WTC11 (cell line): ENCODE results near the gene HSDL1.

Experiments
- CBFB ChIP-seq: sonication (generic); formaldehyde crosslinking; IDR thresholded peaks from 2 replicates; pipeline ENCODE4 v1.8.1; 2022; ENCODE audit warnings: mild to moderate bottlenecking, low read depth, missing genetic modification reagents
- CTCF ChIP-seq: fragments of 200-600 bp; IDR thresholded peaks from 2 replicates; pipeline ENCODE4 v1.8.0; 2022; ENCODE audit warnings: antibody characterized with exemption
- ELF4 ChIP-seq: sonication (generic); formaldehyde crosslinking; IDR thresholded peaks from 2 replicates; pipeline ENCODE4 v1.8.1; 2022; ENCODE audit warnings: low read depth, mild to moderate bottlenecking, moderate library complexity, missing genetic modification reagents
- ESRRA ChIP-seq: sonication (generic); formaldehyde crosslinking; IDR thresholded peaks from 2 replicates; pipeline ENCODE4 v1.8.1; 2022; ENCODE audit warnings: mild to moderate bottlenecking, missing genetic modification reagents, borderline replicate concordance
- FOXK1 ChIP-seq: sonication (generic); formaldehyde crosslinking; IDR thresholded peaks from 2 replicates; pipeline ENCODE4 v1.8.0; 2022; ENCODE audit warnings: mild to moderate bottlenecking, moderate library complexity, missing genetic modification reagents
- FOXP4 ChIP-seq: sonication (generic); formaldehyde crosslinking; IDR thresholded peaks from 2 replicates; pipeline ENCODE4 v1.8.0; 2022; ENCODE audit warnings: mild to moderate bottlenecking, missing genetic modification reagents
- JUN ChIP-seq: sonication (generic); formaldehyde crosslinking; IDR thresholded peaks from 2 replicates; pipeline ENCODE4 v1.8.0; 2023; ENCODE audit warnings: mild to moderate bottlenecking, missing genetic modification reagents
- MAX ChIP-seq: sonication (generic); formaldehyde crosslinking; IDR thresholded peaks from 2 replicates; pipeline ENCODE4 v1.8.0; 2022; ENCODE audit warnings: mild to moderate bottlenecking, missing genetic modification reagents
- SP1 ChIP-seq: sonication (generic); formaldehyde crosslinking; conservative IDR thresholded peaks from 2 replicates; pipeline ENCODE4 v1.8.1; 2022; ENCODE audit warnings: missing genetic modification reagents
- TCF7 ChIP-seq: sonication (generic); formaldehyde crosslinking; IDR thresholded peaks from 2 replicates; pipeline ENCODE4 v1.8.0; 2022; ENCODE audit warnings: mild to moderate bottlenecking, low read depth, missing genetic modification reagents, moderate library complexity
- USF1 ChIP-seq: sonication (generic); formaldehyde crosslinking; IDR thresholded peaks from 2 replicates; pipeline ENCODE4 v1.8.0; 2022; ENCODE audit warnings: mild to moderate bottlenecking, missing genetic modification reagents
- USF2 ChIP-seq: sonication (generic); formaldehyde crosslinking; IDR thresholded peaks from 2 replicates; pipeline ENCODE4 v1.8.1; 2023; ENCODE audit warnings: mild to moderate bottlenecking, missing genetic modification reagents, moderate library complexity
- ZNF423 ChIP-seq: fragments of 250-450 bp; sonication (Bioruptor Pico); IDR thresholded peaks from 2 replicates; pipeline ENCODE4 v2.1.2; 2022; ENCODE audit warnings: mild to moderate bottlenecking, moderate library complexity

- TF ChIP-seq JUN (no peak), CTCF (no peak), CBFB (CRISPR knock-in tag) (no peak), FOXK1 (CRISPR knock-in tag) (no peak), ZNF423 (CRISPR knock-in tag) (no peak), ELF4 (CRISPR knock-in tag) (no peak), TCF7 (CRISPR knock-in tag) (no peak), USF1 (CRISPR knock-in tag) (no peak), FOXP4 (CRISPR knock-in tag) (no peak), MAX (CRISPR knock-in tag) (no peak), SP1 (CRISPR knock-in tag) (no peak), USF2 (CRISPR knock-in tag) (no peak), ESRRA (CRISPR knock-in tag) (no peak)
These were observed 39.8 kb upstream of the HSDL1 start for GRCh38 chr16:84184775-84185174.
